ENCODE results near the gene MED7.

MED7 gene

DNA sequence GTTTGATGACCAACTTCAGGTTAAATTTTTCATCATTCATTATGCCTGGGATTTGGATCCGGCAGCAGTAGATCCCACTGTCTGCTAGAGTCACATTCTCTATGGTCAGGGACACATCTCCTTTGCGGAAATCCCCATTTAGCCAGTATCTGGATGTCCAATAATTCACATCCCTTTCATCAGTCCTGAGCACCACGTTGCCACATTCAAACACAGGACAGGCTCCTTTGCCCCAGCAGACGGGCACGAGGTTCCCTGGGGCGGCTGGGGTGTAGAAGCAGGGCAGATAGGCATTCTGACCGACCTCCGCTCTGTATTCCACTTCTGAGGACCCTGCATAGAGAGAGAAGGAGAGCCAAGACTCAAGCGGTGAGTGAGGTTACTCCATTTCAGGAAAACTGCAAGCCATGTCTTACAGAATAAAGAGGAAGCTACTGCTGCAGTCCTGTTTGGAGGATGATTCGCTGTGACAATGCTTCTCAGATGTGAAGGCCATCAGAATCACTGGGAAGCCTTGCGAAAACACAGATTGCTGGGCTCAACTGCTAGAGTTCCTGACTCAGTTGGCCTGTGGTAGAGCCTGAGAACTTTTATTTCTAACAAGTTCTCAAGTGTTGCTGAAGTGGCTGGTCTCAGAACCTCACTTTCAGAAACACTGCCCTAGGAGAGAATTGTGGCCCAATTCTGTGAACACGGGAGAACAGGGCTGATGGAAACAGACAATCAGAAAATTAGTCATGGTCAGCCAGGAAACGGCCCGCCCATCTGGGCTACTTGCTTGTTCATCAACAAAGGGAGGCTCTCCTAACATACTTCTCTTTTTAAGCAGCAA, 35.8 kb downstream of the MED7 start:
- WGBS, 2 experiments (ENCODE audit: insufficient coverage in 2 of 2): 92 to 96% methylated on average over 11 to 14 of the region's 14 CpGs
- H3K4me3 ChIP-seq (ENCODE audit: extremely low read depth, insufficient read depth, low read length, poor library complexity, severe bottlenecking): no peak overlapping the region
- H3K36me3 ChIP-seq (ENCODE audit: control insufficient read depth, insufficient read depth, low read length): no peaks in the 10 kb centered on the region
- peaks cover 7% of the 10 kb centered on the region for H3K4me1 ChIP-seq (ENCODE audit: control insufficient read depth, insufficient read depth, low read length, poor library complexity, severe bottlenecking)
- no peaks in the 10 kb centered on the region for H3K9me3 ChIP-seq (ENCODE audit: control insufficient read depth, low read length)
- peak overlapping the region; percentile 13 for H3K27ac ChIP-seq (ENCODE audit: low read depth, low read length, severe bottlenecking)

DNA sequence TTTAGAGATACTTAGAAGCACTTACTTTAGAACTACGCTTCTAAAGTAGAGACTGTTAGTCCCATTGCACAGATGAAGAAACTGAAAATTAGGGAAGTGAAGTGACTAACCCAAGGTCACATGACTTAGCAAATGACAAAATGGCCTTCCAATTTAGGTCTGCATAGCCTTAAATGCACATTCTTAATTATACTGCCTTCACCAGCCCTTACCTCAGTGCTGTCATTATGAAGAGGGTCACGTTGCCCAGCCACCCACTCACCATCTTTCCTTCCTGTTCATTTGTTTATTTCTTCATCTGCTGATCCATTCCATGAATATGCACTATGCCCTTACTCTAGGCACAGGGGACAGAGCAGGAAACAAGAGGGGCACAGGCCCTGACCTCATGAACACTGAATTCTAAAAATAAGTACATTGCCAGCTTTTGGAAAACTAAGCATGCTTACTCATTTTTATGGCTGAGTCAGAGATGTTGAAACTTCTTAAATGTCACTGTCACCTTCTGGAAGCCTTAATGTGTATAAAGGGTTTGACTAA, 42.5 kb downstream of the MED7 start:
- Histone ChIP-seq H3K4me3 (ENCODE audit: extremely low read depth, insufficient read depth, low read length, poor library complexity, severe bottlenecking) (no peak overlapping the region), H3K4me1 (ENCODE audit: control insufficient read depth, insufficient read depth, low read length, poor library complexity, severe bottlenecking) (no peaks in the 10 kb centered on the region), H3K9me3 (ENCODE audit: control insufficient read depth, low read length) (no peaks in the 10 kb centered on the region), H3K27ac (ENCODE audit: low read depth, low read length, severe bottlenecking) (no peak overlapping the region), H3K36me3 (ENCODE audit: control insufficient read depth, insufficient read depth, low read length) (no peaks in the 10 kb centered on the region)
- 83 to 100% methylated on average over 2 of the region's 2 CpGs for WGBS, 2 experiments (ENCODE audit: insufficient coverage in 2 of 2)

DNA sequence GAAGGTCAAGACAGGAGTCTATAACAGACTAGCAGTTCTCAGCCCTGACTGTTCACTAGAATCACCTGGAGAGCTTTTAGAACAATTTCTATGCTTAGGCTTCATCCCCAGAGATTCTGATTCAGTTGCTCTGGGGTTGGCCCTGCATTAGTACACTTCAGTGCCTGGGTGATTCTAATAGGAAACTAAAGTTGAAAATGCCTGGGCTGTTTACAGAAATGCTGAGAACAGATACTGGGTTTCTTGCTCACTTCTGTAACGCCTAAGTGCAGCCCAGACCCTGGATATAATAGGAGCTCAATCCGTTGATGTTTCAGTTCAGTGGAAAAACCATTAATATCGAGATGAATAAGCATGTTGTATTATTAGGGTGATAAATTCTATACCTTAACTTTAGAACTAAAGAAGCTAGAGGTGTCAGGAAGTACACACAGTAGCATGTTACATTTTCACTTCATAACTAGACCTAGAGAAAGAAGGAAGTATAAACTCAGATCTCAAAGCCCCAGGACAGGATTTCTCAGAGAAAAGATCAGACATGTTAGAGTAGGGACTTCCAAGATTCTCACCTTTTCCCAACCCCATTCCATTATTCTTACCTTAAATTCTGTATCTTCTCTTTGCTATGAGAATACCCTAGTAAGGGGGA, 54.2 kb downstream of the MED7 start:
- no peak overlapping the region for H3K4me3 ChIP-seq (ENCODE audit: extremely low read depth, insufficient read depth, low read length, poor library complexity, severe bottlenecking)
- no peaks in the 10 kb centered on the region for H3K36me3 ChIP-seq (ENCODE audit: control insufficient read depth, insufficient read depth, low read length)
- H3K27ac ChIP-seq (ENCODE audit: low read depth, low read length, severe bottlenecking): no peak overlapping the region
- 67 to 90% methylated on average over 1 of the region's 3 CpGs for WGBS, 2 experiments (ENCODE audit: insufficient coverage in 2 of 2)
- H3K9me3 ChIP-seq (ENCODE audit: control insufficient read depth, low read length): no peaks in the 10 kb centered on the region
- no peaks in the 10 kb centered on the region for H3K4me1 ChIP-seq (ENCODE audit: control insufficient read depth, insufficient read depth, low read length, poor library complexity, severe bottlenecking)
